GM23338 (cell line): Measurements from ENCODE around the gene CAPZA1. TPM values are rescaled to one million over a fixed set of nuclear protein-coding genes. Genes with fewer than 3 reads are reported as not detected.

ENCODE experiments used
- ATAC-seq: fragments of 200-7000 bp; cut with Tn5 transposase; 3 replicates; pipeline ENCODE4 v1.9.1; 2020
- DNase-seq: peaks from one replicate; pipeline ENCODE4 v3.0.0-alpha.2; 2015; ENCODE audit warnings: low spot score
- H2AFZ ChIP-seq: fragments of 200-600 bp; sonication (generic); 2 replicates; pipeline ENCODE4 v1.8.0; 2016; ENCODE audit warnings: antibody characterized with exemption, mild to moderate bottlenecking, moderate library complexity
- H3F3A ChIP-seq: fragments of 200-600 bp; sonication (generic); replicated peaks from 2 replicates; pipeline ENCODE4 v1.8.0; 2017; ENCODE audit warnings: antibody characterized with exemption, mixed run types, low read depth
- H3K27ac ChIP-seq: fragments of 200-600 bp; sonication (generic); 2 replicates; pipeline ENCODE4 v1.6.1; 2016; ENCODE audit warnings: low read depth
- H3K27me3 ChIP-seq: fragments of 200-600 bp; sonication (generic); 2 replicates; pipeline ENCODE4 v1.8.0; 2016; ENCODE audit warnings: mild to moderate bottlenecking, mixed run types, moderate library complexity; ENCODE audit not compliant: insufficient read depth
- H3K36me3 ChIP-seq: fragments of 200-600 bp; sonication (generic); 2 replicates; pipeline ENCODE4 v1.8.0; 2016; ENCODE audit warnings: mild to moderate bottlenecking; ENCODE audit not compliant: insufficient read depth
- H3K4me1 ChIP-seq: fragments of 200-600 bp; sonication (generic); 2 replicates; pipeline ENCODE4 v1.8.0; 2016; ENCODE audit warnings: mild to moderate bottlenecking, moderate library complexity; ENCODE audit not compliant: insufficient read depth
- H3K4me2 ChIP-seq: fragments of 200-600 bp; sonication (generic); 2 replicates; pipeline ENCODE4 v1.7.1; 2017; ENCODE audit warnings: mixed run types
- H3K4me3 ChIP-seq: fragments of 200-600 bp; sonication (generic); 2 replicates; pipeline ENCODE4 v1.6.1; 2016; ENCODE audit warnings: mixed run types
- H3K79me2 ChIP-seq: fragments of 200-600 bp; sonication (generic); replicated peaks from 2 replicates; pipeline ENCODE4 v1.8.0; 2017; ENCODE audit warnings: mild to moderate bottlenecking; ENCODE audit not compliant: insufficient read depth
- H3K9me2 ChIP-seq: fragments of 200-600 bp; sonication (generic); 2 replicates; pipeline ENCODE4 v1.8.0; 2017; ENCODE audit not compliant: insufficient read depth
- H4K20me1 ChIP-seq: fragments of 200-600 bp; sonication (generic); replicated peaks from 2 replicates; pipeline ENCODE4 v1.8.0; 2017; ENCODE audit warnings: mild to moderate bottlenecking; ENCODE audit not compliant: insufficient read depth
- H3K27ac Mint-ChIP-seq: 2 replicates; pipeline ENCODE4 v1.8.0; 2020; ENCODE audit warnings: inconsistent platforms, mild to moderate bottlenecking, moderate library complexity, mixed read lengths
- H3K27me3 Mint-ChIP-seq: 3 replicates; pipeline ENCODE4 v1.8.0; 2022; ENCODE audit warnings: low read depth, mild to moderate bottlenecking, moderate library complexity, mixed read lengths, inconsistent platforms; ENCODE audit not compliant: insufficient read depth, poor library complexity
- H3K36me3 Mint-ChIP-seq: 3 replicates; pipeline ENCODE4 v1.8.0; 2021; ENCODE audit warnings: low read depth, mild to moderate bottlenecking, inconsistent platforms, moderate library complexity, mixed read lengths
- H3K4me1 Mint-ChIP-seq: 3 replicates; pipeline ENCODE4 v1.8.0; 2020; ENCODE audit warnings: mild to moderate bottlenecking, inconsistent platforms, mixed read lengths
- H3K4me3 Mint-ChIP-seq: 3 replicates; pipeline ENCODE4 v1.8.0; 2021; ENCODE audit warnings: moderate library complexity, mild to moderate bottlenecking, inconsistent platforms, mixed read lengths
- H3K9me3 Mint-ChIP-seq: 3 replicates; pipeline ENCODE4 v1.8.0; 2020; ENCODE audit warnings: moderate library complexity, mild to moderate bottlenecking, inconsistent platforms, mixed read lengths
- CREB1 ChIP-seq: fragments of 250-450 bp; sonication (Bioruptor Pico); IDR thresholded peaks from 2 replicates; pipeline ENCODE4 v1.5.0; 2020; ENCODE audit warnings: low read depth, mild to moderate bottlenecking, moderate library complexity
- EZH2 ChIP-seq: fragments of 200-600 bp; sonication (generic); IDR thresholded peaks from one replicate; pipeline ENCODE4 v1.8.0; 2017; ENCODE audit warnings: antibody characterized with exemption, mild to moderate bottlenecking, low read depth; ENCODE audit not compliant: unreplicated experiment
- EZH2phosphoT487 ChIP-seq: fragments of 200-600 bp; sonication (generic); IDR thresholded peaks from one replicate; pipeline ENCODE4 v1.8.1; 2018; ENCODE audit warnings: antibody characterized with exemption; ENCODE audit not compliant: unreplicated experiment
- JUNB ChIP-seq: IDR thresholded peaks from one replicate; pipeline ENCODE4 v1.6.1; 2016; ENCODE audit warnings: antibody characterized with exemption; ENCODE audit not compliant: unreplicated experiment
- NANOG ChIP-seq: IDR thresholded peaks from 2 replicates; pipeline ENCODE4 v1.6.1; 2016; ENCODE audit warnings: antibody characterized with exemption, borderline replicate concordance
- POLR2AphosphoS5 ChIP-seq: IDR thresholded peaks from 2 replicates; pipeline ENCODE4 v1.6.1; 2016; ENCODE audit warnings: antibody characterized with exemption, low read depth
- STAT1 ChIP-seq: IDR thresholded peaks from one replicate; pipeline ENCODE4 v1.6.1; 2016; ENCODE audit warnings: antibody characterized with exemption; ENCODE audit not compliant: unreplicated experiment
- ZNF114 ChIP-seq: fragments of 250-450 bp; sonication (Bioruptor Pico); IDR thresholded peaks from 2 replicates; pipeline ENCODE4 v1.5.0; 2020; ENCODE audit warnings: mild to moderate bottlenecking, moderate library complexity
- ZNF331 ChIP-seq: fragments of 250-450 bp; sonication (Bioruptor Pico); IDR thresholded peaks from 2 replicates; pipeline ENCODE4 v1.5.0; 2020; ENCODE audit warnings: low read depth, mild to moderate bottlenecking, moderate library complexity
- polyA plus RNA-seq: library from polyadenylated mRNA; unstranded; fragments of >200 nt; fragmentation: Nextera tagmentation; extraction: Ambion mirVana; gene quantifications from 2 replicates; pipeline ENCODE4 v1.2.1, GENCODE V29; 2016
- total RNA-seq: library from RNA; depleted of rRNA; stranded (reverse); fragments of >200 nt; shearing (Covaris generic); gene quantifications from 2 replicates; pipeline ENCODE4 v1.2.3, GENCODE V29; 2014
- TF ChIP-seq, protein P1 (sequence below): IDR thresholded peaks from 2 replicates; pipeline ENCODE4 v1.6.1; 2016; ENCODE audit warnings: antibody characterized with exemption
- TF ChIP-seq, protein P2 (sequence below): IDR thresholded peaks from one replicate; pipeline ENCODE4 v1.6.1; 2018; ENCODE audit warnings: antibody characterized with exemption; ENCODE audit not compliant: unreplicated experiment
- TF ChIP-seq, protein P3 (sequence below), 2 experiments: fragments of 200-600 bp in 1 of 2; sonication (generic) in 1 of 2; conservative IDR thresholded peaks; 2 replicates each; pipeline versions ENCODE4 v1.5.1 to v1.6.1; 2016 to 2017; ENCODE audit warnings: antibody characterized with exemption in 2 of 2, low read depth in 2 of 2, mild to moderate bottlenecking in 2 of 2, moderate library complexity in 1 of 2

CAPZA1 gene
- total and polyA plus RNA-seq, 2 experiments from 2014 or later = 147 to 182 TPM

DNA sequence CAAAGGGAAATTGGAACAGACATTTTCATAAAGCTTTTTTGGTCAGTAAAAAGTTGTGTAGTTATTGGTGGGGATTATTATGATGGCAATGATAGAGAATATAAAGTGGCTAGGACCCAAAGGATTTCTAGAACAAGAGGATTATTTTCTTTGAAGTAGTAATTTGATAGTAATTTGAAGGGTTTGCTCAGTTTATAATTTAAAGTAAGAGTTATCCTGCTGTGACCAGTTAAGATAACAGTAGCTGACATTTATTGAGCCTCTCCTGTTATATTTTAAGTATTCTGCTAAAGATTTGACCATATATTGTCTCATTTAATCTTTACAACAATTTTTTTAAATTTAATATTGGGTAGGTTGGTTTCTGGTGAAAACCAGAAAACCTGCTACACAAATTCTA is 14.7 kb downstream of the CAPZA1 start (continued):
- TF ChIP-seq, protein P1, sequence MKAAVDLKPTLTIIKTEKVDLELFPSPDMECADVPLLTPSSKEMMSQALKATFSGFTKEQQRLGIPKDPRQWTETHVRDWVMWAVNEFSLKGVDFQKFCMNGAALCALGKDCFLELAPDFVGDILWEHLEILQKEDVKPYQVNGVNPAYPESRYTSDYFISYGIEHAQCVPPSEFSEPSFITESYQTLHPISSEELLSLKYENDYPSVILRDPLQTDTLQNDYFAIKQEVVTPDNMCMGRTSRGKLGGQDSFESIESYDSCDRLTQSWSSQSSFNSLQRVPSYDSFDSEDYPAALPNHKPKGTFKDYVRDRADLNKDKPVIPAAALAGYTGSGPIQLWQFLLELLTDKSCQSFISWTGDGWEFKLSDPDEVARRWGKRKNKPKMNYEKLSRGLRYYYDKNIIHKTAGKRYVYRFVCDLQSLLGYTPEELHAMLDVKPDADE = no peak
- TF ChIP-seq, protein P2, sequence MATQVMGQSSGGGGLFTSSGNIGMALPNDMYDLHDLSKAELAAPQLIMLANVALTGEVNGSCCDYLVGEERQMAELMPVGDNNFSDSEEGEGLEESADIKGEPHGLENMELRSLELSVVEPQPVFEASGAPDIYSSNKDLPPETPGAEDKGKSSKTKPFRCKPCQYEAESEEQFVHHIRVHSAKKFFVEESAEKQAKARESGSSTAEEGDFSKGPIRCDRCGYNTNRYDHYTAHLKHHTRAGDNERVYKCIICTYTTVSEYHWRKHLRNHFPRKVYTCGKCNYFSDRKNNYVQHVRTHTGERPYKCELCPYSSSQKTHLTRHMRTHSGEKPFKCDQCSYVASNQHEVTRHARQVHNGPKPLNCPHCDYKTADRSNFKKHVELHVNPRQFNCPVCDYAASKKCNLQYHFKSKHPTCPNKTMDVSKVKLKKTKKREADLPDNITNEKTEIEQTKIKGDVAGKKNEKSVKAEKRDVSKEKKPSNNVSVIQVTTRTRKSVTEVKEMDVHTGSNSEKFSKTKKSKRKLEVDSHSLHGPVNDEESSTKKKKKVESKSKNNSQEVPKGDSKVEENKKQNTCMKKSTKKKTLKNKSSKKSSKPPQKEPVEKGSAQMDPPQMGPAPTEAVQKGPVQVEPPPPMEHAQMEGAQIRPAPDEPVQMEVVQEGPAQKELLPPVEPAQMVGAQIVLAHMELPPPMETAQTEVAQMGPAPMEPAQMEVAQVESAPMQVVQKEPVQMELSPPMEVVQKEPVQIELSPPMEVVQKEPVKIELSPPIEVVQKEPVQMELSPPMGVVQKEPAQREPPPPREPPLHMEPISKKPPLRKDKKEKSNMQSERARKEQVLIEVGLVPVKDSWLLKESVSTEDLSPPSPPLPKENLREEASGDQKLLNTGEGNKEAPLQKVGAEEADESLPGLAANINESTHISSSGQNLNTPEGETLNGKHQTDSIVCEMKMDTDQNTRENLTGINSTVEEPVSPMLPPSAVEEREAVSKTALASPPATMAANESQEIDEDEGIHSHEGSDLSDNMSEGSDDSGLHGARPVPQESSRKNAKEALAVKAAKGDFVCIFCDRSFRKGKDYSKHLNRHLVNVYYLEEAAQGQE = no peak
- TF ChIP-seq JUNB (no peak), CREB1 (no peak), ZNF331 (CRISPR knock-in tag) (no peak)

DNA sequence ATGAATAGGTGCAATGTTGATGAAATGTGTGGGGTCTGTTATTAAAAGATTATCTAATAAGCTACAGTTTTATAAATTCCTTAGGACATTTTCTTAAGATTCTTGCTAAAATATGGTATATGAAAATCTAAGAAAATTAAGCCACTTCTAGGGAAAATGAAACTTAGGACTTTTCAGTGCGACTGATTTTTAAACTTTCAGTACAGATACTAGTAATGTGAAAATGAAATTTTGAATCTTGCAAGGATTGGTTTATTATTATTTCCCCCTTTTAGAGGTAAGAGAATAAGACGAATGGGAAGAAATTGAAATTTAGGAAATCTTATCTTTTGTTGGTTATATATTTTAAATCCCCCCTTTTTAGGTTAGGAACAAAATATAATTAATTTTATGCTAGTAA is 16.4 kb downstream of the CAPZA1 start:
- H3K9me2 ChIP-seq = no peaks in the 10 kb centered on the region
- Mint-ChIP-seq H3K4me1 (no peaks in the 10 kb centered on the region; the same call in 2 of the 3 replicates), H3K36me3 (peaks cover 11% of the 10 kb centered on the region), H3K4me3 (no peak overlapping the region), H3K27ac (no peak overlapping the region), H3K9me3 (peaks cover 6% of the 10 kb centered on the region; the same call in 2 of the 3 replicates), H3K27me3 (no peaks in the 10 kb centered on the region)
- peaks cover 5% of the 10 kb centered on the region for H3K36me3 ChIP-seq
- H3K4me1 ChIP-seq = peaks cover 4% of the 10 kb centered on the region; the same call in 1 of the 2 replicates
- no peak overlapping the region for H3K4me3 ChIP-seq
- H2AFZ ChIP-seq = no peak overlapping the region
- ATAC-seq (no peak), DNase-seq (no peak)
- no peaks in the 10 kb centered on the region for H3K27me3 ChIP-seq
- H3K27ac ChIP-seq = no peak overlapping the region; the same call in 1 of the 2 replicates
- H3K79me2 ChIP-seq = peaks cover 91% of the 10 kb centered on the region
- H3F3A ChIP-seq = 0 out of 2 replicates have a peak, but pooled peaks cover 5% of the 10 kb centered on the region
- H3K4me2 ChIP-seq = no peak overlapping the region
- peaks cover 39% of the 10 kb centered on the region for H4K20me1 ChIP-seq
- TF ChIP-seq, protein P3, sequence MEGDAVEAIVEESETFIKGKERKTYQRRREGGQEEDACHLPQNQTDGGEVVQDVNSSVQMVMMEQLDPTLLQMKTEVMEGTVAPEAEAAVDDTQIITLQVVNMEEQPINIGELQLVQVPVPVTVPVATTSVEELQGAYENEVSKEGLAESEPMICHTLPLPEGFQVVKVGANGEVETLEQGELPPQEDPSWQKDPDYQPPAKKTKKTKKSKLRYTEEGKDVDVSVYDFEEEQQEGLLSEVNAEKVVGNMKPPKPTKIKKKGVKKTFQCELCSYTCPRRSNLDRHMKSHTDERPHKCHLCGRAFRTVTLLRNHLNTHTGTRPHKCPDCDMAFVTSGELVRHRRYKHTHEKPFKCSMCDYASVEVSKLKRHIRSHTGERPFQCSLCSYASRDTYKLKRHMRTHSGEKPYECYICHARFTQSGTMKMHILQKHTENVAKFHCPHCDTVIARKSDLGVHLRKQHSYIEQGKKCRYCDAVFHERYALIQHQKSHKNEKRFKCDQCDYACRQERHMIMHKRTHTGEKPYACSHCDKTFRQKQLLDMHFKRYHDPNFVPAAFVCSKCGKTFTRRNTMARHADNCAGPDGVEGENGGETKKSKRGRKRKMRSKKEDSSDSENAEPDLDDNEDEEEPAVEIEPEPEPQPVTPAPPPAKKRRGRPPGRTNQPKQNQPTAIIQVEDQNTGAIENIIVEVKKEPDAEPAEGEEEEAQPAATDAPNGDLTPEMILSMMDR (conservative IDR thresholded peaks at IDR 0.05; ENCODE audit: low read depth in 2 of 2) = no peak
- TF ChIP-seq ZNF114 (CRISPR knock-in tag) (no peak), JUNB (no peak), NANOG (no peak), STAT1 (no peak), EZH2 (no peak), POLR2AphosphoS5 (no peak), ZNF331 (CRISPR knock-in tag) (no peak), EZH2phosphoT487 (no peak)
- TF ChIP-seq, protein P2 = no peak
- TF ChIP-seq, protein P1 = no peak
